ENCODE results near the gene LLGL1. TPM values are rescaled to one million over a fixed set of nuclear protein-coding genes. Genes with fewer than 3 reads are reported as not detected.
A peak's percentile ranks its signal among the peaks of the same experiment; 100 is the strongest.

Gene LLGL1
- total RNA-seq, 1 experiment from 2014 or later: 44.3 TPM

DNA sequence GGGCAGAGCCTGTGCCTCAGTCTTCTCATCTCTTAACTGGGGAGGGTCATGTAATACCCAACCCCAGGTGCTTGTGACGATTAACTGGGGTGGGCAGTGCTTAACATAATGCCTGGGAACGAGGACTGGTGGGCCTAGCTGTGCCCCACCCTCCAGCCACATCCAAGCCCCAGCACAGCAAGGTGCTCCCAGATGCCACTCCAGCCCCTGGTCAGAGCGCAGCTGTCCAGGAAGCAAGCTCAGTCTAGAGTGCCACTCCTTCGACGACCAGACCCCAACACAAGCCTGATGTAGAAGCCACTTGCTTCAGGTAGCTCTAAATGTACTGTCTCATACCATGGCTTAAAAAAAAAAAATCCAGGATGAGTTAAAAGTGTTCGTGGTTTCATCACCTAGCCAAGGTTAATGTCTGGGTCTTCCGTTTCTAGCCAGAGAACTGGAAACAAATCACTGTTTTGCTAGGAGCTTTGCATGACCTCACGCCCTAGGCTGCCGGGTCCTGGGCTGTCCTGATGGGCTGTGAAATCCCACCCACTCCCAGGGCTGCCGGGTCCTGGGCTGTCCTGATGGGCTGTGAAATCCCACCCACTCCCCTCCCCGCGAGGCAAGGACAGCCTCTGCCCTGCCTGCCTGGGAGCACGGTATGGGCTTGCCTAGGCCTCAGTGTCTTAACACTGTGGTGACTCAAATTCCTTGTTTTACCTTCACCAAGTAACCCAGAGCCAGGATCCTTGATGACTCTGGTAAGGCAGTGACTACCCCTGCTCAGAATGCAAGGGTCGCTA is 42.7 kb downstream of the LLGL1 start:
- ATAC-seq: 0 out of 2 replicates have a peak, but pooled peaks have one; percentile 10
- H3K27ac ChIP-seq (ENCODE audit: low read depth, low read length): no peak overlapping the region
- peaks cover 5 to 8% of the 10 kb centered on the region in 2 experiments; a peak in 3 of 4 replicates for H3K36me3 ChIP-seq (ENCODE audit: control insufficient read depth in 1 of 2, insufficient read depth in 2 of 2, low read length in 2 of 2)
- H3K4me1 ChIP-seq (ENCODE audit: control insufficient read depth in 1 of 2, insufficient read depth in 2 of 2, low read length in 2 of 2): no peaks in the 10 kb centered on the region; a peak in 1 of 4 replicates
- BruUV-seq (replicated peaks): no TSS peak
- intact Hi-C loops (cut with micrococcal nuclease): no loop called here
- H3K4me2 ChIP-seq (ENCODE audit: low read length): no peak overlapping the region
- H3K79me2 ChIP-seq (ENCODE audit: insufficient read depth, low read length): no peaks in the 10 kb centered on the region
- no peak for TF ChIP-seq SIN3A (IDR thresholded peaks at IDR 0.05; ENCODE audit: low read depth)
- no peak for TF ChIP-seq FOSL1 (IDR thresholded peaks at IDR 0.05; ENCODE audit: low read depth)
- TF ChIP-seq, protein P1, sequence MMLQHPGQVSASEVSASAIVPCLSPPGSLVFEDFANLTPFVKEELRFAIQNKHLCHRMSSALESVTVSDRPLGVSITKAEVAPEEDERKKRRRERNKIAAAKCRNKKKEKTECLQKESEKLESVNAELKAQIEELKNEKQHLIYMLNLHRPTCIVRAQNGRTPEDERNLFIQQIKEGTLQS (IDR thresholded peaks at IDR 0.05): no peak
- TF ChIP-seq POLR2AphosphoS5 (IDR thresholded peaks at IDR 0.05; ENCODE audit: low read depth, low read length): no peak; the same call in 1 of the 2 replicates
- no peak for TF ChIP-seq ZFX (IDR thresholded peaks at IDR 0.05)
- H2AFZ ChIP-seq (ENCODE audit: low read depth, low read length, poor library complexity, severe bottlenecking): no peak overlapping the region
- no peaks in the 10 kb centered on the region for H4K20me1 ChIP-seq (ENCODE audit: insufficient read depth)
- H3K27me3 ChIP-seq (ENCODE audit: insufficient read depth, low read length): no peaks in the 10 kb centered on the region
- H3K9me2 ChIP-seq (ENCODE audit: insufficient read depth): no peaks in the 10 kb centered on the region
- ChIA-PET CTCF (no interaction called here), RAD21 (ENCODE audit: low non-redundant PET in 1 of 2, low total read pairs in 2 of 2, uncharacterized antibody in 2 of 2, unreplicated experiment in 2 of 2) (no interaction called here), POLR2A (no interaction called here)
- H3K9me3 ChIP-seq (ENCODE audit: control insufficient read depth in 1 of 2, insufficient read depth in 1 of 2, low read depth in 1 of 2, low read length in 2 of 2): no peaks in the 10 kb centered on the region
- H3K4me3 ChIP-seq (replicated peaks in 1 of 2; ENCODE audit: low read depth in 1 of 2, low read length in 2 of 2): no peak overlapping the region
- DNase-seq (ENCODE audit: low read depth, low spot score): no peak
- no peak overlapping the region for H3K9ac ChIP-seq (ENCODE audit: low read length)

DNA sequence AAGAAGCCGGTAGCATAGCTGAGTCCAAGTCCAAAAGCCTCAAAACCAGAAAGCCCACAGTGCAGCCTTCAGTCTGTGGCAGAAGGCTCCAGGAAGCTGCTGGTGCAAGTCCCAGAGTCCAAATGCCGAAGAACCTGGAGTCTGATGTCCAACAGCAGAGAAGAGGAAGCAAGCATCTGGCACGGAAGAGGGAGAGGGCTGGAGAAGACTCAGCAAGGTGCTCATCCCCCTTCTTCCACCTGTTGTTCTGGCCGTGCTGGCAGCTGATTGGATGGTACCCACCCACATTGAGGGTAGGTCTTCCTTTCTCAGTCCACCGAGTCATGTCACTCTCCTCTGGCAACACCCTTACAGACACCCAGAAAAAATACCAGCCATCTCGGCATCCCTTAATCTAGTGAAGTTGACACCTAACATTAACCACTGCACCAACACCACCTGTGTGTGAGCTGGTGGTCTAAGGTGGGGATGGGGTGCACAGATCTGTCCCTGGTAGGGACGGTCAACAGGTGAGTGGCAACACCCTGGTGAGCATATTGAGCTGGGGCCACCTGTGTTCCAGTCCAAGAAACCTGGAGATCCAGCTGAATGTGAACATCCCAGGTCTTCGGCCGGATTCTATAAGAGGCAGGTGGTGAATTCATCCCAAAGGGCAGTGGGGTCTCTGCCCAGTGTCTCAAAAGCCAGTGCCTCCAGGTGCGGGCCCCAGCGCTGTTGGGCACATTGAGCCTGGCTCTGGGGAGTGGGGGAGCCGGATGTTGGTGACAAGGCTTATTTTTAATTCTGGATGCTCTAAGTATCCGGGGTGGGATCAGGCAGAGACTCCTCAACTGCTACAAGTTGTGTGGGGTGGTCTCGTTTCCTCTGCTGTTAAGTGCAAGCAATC is 44.9 kb downstream of the LLGL1 start:
- no peaks in the 10 kb centered on the region for H3K9me2 ChIP-seq (ENCODE audit: insufficient read depth)
- H3K27ac ChIP-seq (ENCODE audit: low read depth, low read length): no peak overlapping the region; the same call in 1 of the 2 replicates
- H3K9me3 ChIP-seq (ENCODE audit: control insufficient read depth in 1 of 2, insufficient read depth in 1 of 2, low read depth in 1 of 2, low read length in 2 of 2): no peaks in the 10 kb centered on the region
- no peak overlapping the region for H3K4me2 ChIP-seq (ENCODE audit: low read length)
- intact Hi-C loops (cut with micrococcal nuclease): no loop called here
- TF ChIP-seq JUND (IDR thresholded peaks at IDR 0.05) (no peak), EZH2phosphoT487 (IDR thresholded peaks at IDR 0.05; ENCODE audit: borderline replicate concordance) (no peak)
- no peak overlapping the region for H3K9ac ChIP-seq (ENCODE audit: low read length)
- ChIA-PET CTCF (no interaction called here), RAD21 (ENCODE audit: low non-redundant PET in 1 of 2, low total read pairs in 2 of 2, uncharacterized antibody in 2 of 2, unreplicated experiment in 2 of 2) (no interaction called here), POLR2A (no interaction called here)
- DNase-seq (ENCODE audit: low read depth, low spot score): no peak
- H2AFZ ChIP-seq (ENCODE audit: low read depth, low read length, poor library complexity, severe bottlenecking): no peak overlapping the region
- BruUV-seq (replicated peaks): no TSS peak
- peaks cover 0 to 7% of the 10 kb centered on the region in 2 experiments; a peak in 2 of 4 replicates for H3K36me3 ChIP-seq (ENCODE audit: control insufficient read depth in 1 of 2, insufficient read depth in 2 of 2, low read length in 2 of 2)
- H3K4me3 ChIP-seq (replicated peaks in 1 of 2; ENCODE audit: low read depth in 1 of 2, low read length in 2 of 2): no peak overlapping the region
- no peaks in the 10 kb centered on the region; a peak in 1 of 4 replicates for H3K4me1 ChIP-seq (ENCODE audit: control insufficient read depth in 1 of 2, insufficient read depth in 2 of 2, low read length in 2 of 2)
- H4K20me1 ChIP-seq (ENCODE audit: insufficient read depth): no peaks in the 10 kb centered on the region
- ATAC-seq: no peak
- no peaks in the 10 kb centered on the region for H3K79me2 ChIP-seq (ENCODE audit: insufficient read depth, low read length)
- no peaks in the 10 kb centered on the region for H3K27me3 ChIP-seq (ENCODE audit: insufficient read depth, low read length)
